PC-9 (cell line): ENCODE data around the gene RGS18.

Experiments
- EZH2 ChIP-seq: fragments of 200-600 bp; sonication (generic); IDR thresholded peaks from 2 replicates; pipeline ENCODE4 v1.8.0; 2017; ENCODE audit warnings: antibody characterized with exemption, low read depth
- TF ChIP-seq, protein P1 (sequence below): fragments of 200-600 bp; sonication (generic); conservative IDR thresholded peaks from 2 replicates; pipeline ENCODE4 v1.6.1; 2017; ENCODE audit warnings: mixed run types, antibody characterized with exemption, mild to moderate bottlenecking, moderate library complexity

DNA sequence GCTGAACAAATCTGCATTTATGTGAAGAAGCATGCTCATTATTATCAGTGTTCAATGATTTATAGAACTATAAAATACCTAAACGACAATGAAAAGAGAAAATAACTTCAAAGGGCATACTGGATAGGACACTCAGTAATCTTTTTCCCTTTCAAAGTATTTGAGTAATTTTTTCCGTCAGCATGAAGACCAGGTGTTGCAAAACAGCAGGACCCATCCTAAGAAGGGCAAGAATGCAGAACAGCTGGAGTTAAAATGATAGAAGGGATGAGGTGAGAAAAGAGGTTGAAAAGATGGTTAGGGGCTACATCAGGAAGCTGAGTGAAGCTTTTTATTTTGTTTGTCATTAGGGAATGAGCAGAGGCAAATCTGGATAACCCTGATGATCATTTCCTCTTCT is 7.1 kb upstream of the RGS18 start:
- TF ChIP-seq, protein P1, sequence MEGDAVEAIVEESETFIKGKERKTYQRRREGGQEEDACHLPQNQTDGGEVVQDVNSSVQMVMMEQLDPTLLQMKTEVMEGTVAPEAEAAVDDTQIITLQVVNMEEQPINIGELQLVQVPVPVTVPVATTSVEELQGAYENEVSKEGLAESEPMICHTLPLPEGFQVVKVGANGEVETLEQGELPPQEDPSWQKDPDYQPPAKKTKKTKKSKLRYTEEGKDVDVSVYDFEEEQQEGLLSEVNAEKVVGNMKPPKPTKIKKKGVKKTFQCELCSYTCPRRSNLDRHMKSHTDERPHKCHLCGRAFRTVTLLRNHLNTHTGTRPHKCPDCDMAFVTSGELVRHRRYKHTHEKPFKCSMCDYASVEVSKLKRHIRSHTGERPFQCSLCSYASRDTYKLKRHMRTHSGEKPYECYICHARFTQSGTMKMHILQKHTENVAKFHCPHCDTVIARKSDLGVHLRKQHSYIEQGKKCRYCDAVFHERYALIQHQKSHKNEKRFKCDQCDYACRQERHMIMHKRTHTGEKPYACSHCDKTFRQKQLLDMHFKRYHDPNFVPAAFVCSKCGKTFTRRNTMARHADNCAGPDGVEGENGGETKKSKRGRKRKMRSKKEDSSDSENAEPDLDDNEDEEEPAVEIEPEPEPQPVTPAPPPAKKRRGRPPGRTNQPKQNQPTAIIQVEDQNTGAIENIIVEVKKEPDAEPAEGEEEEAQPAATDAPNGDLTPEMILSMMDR: no peak
- no peak for TF ChIP-seq EZH2
